WTC11 (cell line): Measurements from ENCODE around the gene TLK1. TPM values are rescaled to one million over a fixed set of nuclear protein-coding genes. Genes with fewer than 3 reads are reported as not detected.

Source experiments
- ATAC-seq: fragments of 200-7000 bp; cut with Tn5 transposase; 2 replicates; pipeline ENCODE4 v1.10.0; 2021; ENCODE audit warnings: mild to moderate bottlenecking, moderate library complexity
- CTCF ChIA-PET: fragments of 300-600 bp; sonication (Branson Sonifier 250); formaldehyde crosslinking; loops from one replicate; lab custom pipeline; 2021; ENCODE audit warnings: antibody characterized with exemption; lab: Charles Lee
- POLR2A ChIA-PET: fragments of 350-600 bp; sonication (Branson Sonifier 250); formaldehyde crosslinking; loops from one replicate; lab custom pipeline; 2021; ENCODE audit warnings: antibody characterized with exemption; lab: Charles Lee
- DNase-seq: peaks from one replicate; pipeline ENCODE4 v3.0.0; 2021; ENCODE audit warnings: low spot score
- H3K27ac Mint-ChIP-seq: 2 replicates; pipeline ENCODE4 v1.8.0; 2021; ENCODE audit warnings: mixed read lengths
- H3K27me3 Mint-ChIP-seq: 2 replicates; pipeline ENCODE4 v1.8.0; 2021; ENCODE audit warnings: low read depth, mild to moderate bottlenecking, moderate library complexity, mixed read lengths
- H3K36me3 Mint-ChIP-seq: 2 replicates; pipeline ENCODE4 v1.8.0; 2021; ENCODE audit warnings: mixed read lengths
- H3K4me1 Mint-ChIP-seq: 2 replicates; pipeline ENCODE4 v1.8.0; 2022; ENCODE audit warnings: mixed read lengths
- H3K4me3 Mint-ChIP-seq: 2 replicates; pipeline ENCODE4 v1.8.0; 2021; ENCODE audit warnings: mild to moderate bottlenecking, moderate library complexity, mixed read lengths
- H3K9me3 Mint-ChIP-seq: 2 replicates; pipeline ENCODE4 v1.8.0; 2021; ENCODE audit warnings: mixed read lengths
- ATF6 ChIP-seq: sonication (generic); formaldehyde crosslinking; IDR thresholded peaks from 2 replicates; pipeline ENCODE4 v1.8.1; 2023; ENCODE audit warnings: mild to moderate bottlenecking, missing genetic modification reagents
- E2F5 ChIP-seq: sonication (generic); formaldehyde crosslinking; IDR thresholded peaks from 2 replicates; pipeline ENCODE4 v1.8.1; 2022; ENCODE audit warnings: mild to moderate bottlenecking, moderate library complexity, missing genetic modification reagents
- ETV6 ChIP-seq: sonication (generic); formaldehyde crosslinking; IDR thresholded peaks from 2 replicates; pipeline ENCODE4 v1.8.1; 2022; ENCODE audit warnings: mild to moderate bottlenecking, missing genetic modification reagents
- FOXJ3 ChIP-seq: sonication (generic); formaldehyde crosslinking; IDR thresholded peaks from 2 replicates; pipeline ENCODE4 v1.9.0; 2021; ENCODE audit warnings: missing genetic modification reagents, mild to moderate bottlenecking, borderline replicate concordance
- FOXP4 ChIP-seq: sonication (generic); formaldehyde crosslinking; IDR thresholded peaks from 2 replicates; pipeline ENCODE4 v1.8.0; 2022; ENCODE audit warnings: mild to moderate bottlenecking, missing genetic modification reagents
- GABPB1 ChIP-seq: sonication (generic); formaldehyde crosslinking; IDR thresholded peaks from 2 replicates; pipeline ENCODE4 v1.8.1; 2023; ENCODE audit warnings: mild to moderate bottlenecking, missing genetic modification reagents
- USF1 ChIP-seq: sonication (generic); formaldehyde crosslinking; IDR thresholded peaks from 2 replicates; pipeline ENCODE4 v1.8.0; 2022; ENCODE audit warnings: mild to moderate bottlenecking, missing genetic modification reagents
- ZNF138 ChIP-seq: sonication (generic); formaldehyde crosslinking; conservative IDR thresholded peaks from 2 replicates; pipeline ENCODE4 v1.8.1; 2022; ENCODE audit warnings: mild to moderate bottlenecking, moderate library complexity, missing genetic modification reagents
- ZNF232 ChIP-seq: sonication (generic); formaldehyde crosslinking; IDR thresholded peaks from 2 replicates; pipeline ENCODE4 v1.8.0; 2022; ENCODE audit warnings: mild to moderate bottlenecking, missing genetic modification reagents
- ZNF263 ChIP-seq: sonication (generic); formaldehyde crosslinking; IDR thresholded peaks from 2 replicates; pipeline ENCODE4 v1.8.1; 2022; ENCODE audit warnings: low read depth, mild to moderate bottlenecking, moderate library complexity, missing genetic modification reagents
- ZNF281 ChIP-seq: sonication (generic); formaldehyde crosslinking; IDR thresholded peaks from 2 replicates; pipeline ENCODE4 v1.8.0; 2023; ENCODE audit warnings: mild to moderate bottlenecking, missing genetic modification reagents
- ZNF317 ChIP-seq: sonication (generic); formaldehyde crosslinking; IDR thresholded peaks from 2 replicates; pipeline ENCODE4 v1.8.1; 2023; ENCODE audit warnings: low read depth, mild to moderate bottlenecking, moderate library complexity, missing genetic modification reagents, borderline replicate concordance
- total RNA-seq: library from RNA; stranded (reverse); gene quantifications from 3 replicates; pipeline ENCODE4 v1.2.3, GENCODE V29; 2021

The TLK1 gene
- total RNA-seq, 1 experiment from 2014 or later = 91.1 TPM

- POLR2A ChIA-PET = no interaction called here
- no peaks in the 10 kb centered on the region for H3K27me3 Mint-ChIP-seq
- H3K27ac Mint-ChIP-seq = no peak overlapping the region
- H3K4me3 Mint-ChIP-seq = no peak overlapping the region
- no peak for TF ChIP-seq ZNF232
- TF ChIP-seq FOXJ3 (CRISPR knock-in tag) = no peak
- no peak for TF ChIP-seq ETV6 (CRISPR knock-in tag)
- no peaks in the 10 kb centered on the region for H3K9me3 Mint-ChIP-seq
- peaks cover 13% of the 10 kb centered on the region for H3K4me1 Mint-ChIP-seq
- ATAC-seq (no peak), DNase-seq (no peak)
- CTCF ChIA-PET = no interaction called here
- H3K36me3 Mint-ChIP-seq = no peaks in the 10 kb centered on the region
These were observed 24.6 kb upstream of the TLK1 start for GRCh38 chr2:171185165-171185818.

GRCh38 chr2:171181064-171182049 is 20.7 kb upstream of the TLK1 start:
- H3K4me1 Mint-ChIP-seq = peaks cover 13% of the 10 kb centered on the region
- ChIA-PET CTCF (interaction anchor here (0.9 to 1.0 kb wide), 2 partner anchors 94 to 253 kb away, joined by 3 read pairs; partner anchors contain the start of gene GORASP2), POLR2A (no interaction called here)
- ATAC-seq (peak; percentile 86), DNase-seq (no peak)
- no peak for TF ChIP-seq FOXP4 (CRISPR knock-in tag)
- no peak for TF ChIP-seq ZNF281
- TF ChIP-seq ZNF263 (CRISPR knock-in tag) = no peak
- TF ChIP-seq USF1 = 0 out of 2 replicates have a peak, but pooled peaks have one; percentile 13
- TF ChIP-seq ATF6 (CRISPR knock-in tag) = no peak
- no peak for TF ChIP-seq ZNF317 (CRISPR knock-in tag)
- no peak for TF ChIP-seq GABPB1 (CRISPR knock-in tag)
- no peak for TF ChIP-seq ZNF138 (CRISPR knock-in tag)
- no peak for TF ChIP-seq E2F5 (CRISPR knock-in tag)
- H3K27me3 Mint-ChIP-seq = no peaks in the 10 kb centered on the region
- 0 out of 2 replicates have a peak overlapping the region, but pooled peaks have one; percentile 13 for H3K27ac Mint-ChIP-seq
- no peaks in the 10 kb centered on the region for H3K9me3 Mint-ChIP-seq
- no peaks in the 10 kb centered on the region for H3K36me3 Mint-ChIP-seq
- no peak overlapping the region for H3K4me3 Mint-ChIP-seq
